GM12873 (cell line): Measurements from ENCODE around the gene PRAF2.

Experiments
- TF ChIP-seq, protein P1 (sequence below): IDR thresholded peaks from 2 replicates; pipeline ENCODE4 v1.5.1; 2012; ENCODE audit warnings: low read depth, mild to moderate bottlenecking, moderate library complexity, low read length, control low read depth; ENCODE audit not compliant: insufficient read depth; ENCODE audit errors: missing control alignments

PRAF2 gene

DNA sequence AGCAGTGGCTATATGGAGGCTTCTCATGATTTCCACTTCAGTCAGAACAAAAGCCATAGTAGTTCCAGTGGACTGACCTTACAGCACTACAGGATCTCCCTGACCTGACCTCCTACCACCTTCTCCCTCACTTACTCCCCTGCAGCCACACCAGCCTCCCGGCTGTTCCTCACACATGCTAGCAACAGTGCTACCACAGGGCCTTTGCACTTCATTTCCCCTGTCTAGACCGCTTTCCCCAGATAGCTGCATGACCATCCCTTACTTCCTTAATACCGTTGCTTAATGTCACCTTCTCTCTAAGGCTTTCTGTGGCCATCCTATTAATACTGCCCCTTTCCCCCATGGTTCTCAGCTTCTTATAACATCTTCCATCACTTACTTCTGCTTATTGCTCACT, 36.6 kb upstream of the PRAF2 start:
- TF ChIP-seq, protein P1, sequence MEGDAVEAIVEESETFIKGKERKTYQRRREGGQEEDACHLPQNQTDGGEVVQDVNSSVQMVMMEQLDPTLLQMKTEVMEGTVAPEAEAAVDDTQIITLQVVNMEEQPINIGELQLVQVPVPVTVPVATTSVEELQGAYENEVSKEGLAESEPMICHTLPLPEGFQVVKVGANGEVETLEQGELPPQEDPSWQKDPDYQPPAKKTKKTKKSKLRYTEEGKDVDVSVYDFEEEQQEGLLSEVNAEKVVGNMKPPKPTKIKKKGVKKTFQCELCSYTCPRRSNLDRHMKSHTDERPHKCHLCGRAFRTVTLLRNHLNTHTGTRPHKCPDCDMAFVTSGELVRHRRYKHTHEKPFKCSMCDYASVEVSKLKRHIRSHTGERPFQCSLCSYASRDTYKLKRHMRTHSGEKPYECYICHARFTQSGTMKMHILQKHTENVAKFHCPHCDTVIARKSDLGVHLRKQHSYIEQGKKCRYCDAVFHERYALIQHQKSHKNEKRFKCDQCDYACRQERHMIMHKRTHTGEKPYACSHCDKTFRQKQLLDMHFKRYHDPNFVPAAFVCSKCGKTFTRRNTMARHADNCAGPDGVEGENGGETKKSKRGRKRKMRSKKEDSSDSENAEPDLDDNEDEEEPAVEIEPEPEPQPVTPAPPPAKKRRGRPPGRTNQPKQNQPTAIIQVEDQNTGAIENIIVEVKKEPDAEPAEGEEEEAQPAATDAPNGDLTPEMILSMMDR, result no peak

DNA sequence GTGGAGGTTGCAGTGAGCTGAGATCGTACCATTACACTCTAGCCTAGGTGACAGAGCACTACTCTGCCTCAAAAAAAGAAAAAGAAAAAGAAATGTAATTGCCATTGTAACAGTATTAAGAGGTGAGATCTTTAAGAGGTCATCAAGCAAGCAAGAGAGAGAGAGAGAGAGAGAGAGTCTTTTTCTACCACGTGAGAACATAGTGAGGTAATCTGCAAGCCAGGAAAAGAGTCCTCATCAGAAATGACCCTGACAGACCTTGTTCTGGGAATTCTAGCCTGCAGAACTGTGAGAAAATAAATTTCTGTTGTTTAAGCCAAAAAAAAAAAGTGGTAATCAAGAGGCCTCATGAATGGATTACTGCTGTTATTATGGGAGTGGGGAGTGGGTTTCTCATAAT, 34.8 kb upstream of the PRAF2 start:
- TF ChIP-seq, protein P1, result no peak

DNA sequence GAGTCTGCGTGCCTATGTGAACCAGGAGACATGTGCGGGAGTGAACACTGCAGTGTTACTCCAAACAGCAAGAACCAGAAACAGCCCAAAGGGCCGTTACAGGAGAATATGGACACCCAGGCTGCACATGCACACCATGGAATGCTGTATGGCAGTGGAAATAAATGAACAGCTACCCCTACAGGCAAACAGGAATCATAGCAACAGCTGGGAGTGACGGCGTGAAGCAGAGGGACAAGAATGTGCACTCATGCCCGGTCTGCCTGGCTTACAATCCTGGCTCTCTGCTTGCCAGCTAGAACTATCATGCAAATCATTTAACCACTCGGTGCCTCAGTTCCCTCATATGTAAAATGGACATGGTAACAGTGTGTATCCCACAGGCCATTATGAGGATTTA, 33.1 kb upstream of the PRAF2 start:
- TF ChIP-seq, protein P1, result peak; percentile 50

DNA sequence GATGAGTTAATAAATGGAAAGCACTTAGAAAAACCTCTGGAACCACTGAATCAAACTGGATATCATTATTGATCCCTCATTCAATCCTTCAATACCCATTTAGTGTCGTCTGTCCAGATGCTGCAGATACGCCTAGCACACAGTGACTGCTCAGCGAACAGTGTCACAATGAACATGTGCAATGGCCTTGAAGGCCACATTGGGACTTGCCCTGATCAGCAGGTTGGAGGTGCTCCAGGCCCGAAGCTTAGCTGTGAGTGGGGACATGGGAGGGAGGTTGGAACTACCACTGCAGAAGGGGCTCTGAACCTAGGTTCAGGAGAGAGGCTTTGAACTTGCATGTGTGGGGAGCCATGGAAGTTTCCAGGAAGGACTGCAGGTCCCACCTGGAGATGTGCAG, 32.5 kb upstream of the PRAF2 start:
- TF ChIP-seq, protein P1, result no peak

- TF ChIP-seq, protein P1, result no peak
Measured at GRCh38 chrX:49103637-49104036, 29.8 kb upstream of the PRAF2 start.

DNA sequence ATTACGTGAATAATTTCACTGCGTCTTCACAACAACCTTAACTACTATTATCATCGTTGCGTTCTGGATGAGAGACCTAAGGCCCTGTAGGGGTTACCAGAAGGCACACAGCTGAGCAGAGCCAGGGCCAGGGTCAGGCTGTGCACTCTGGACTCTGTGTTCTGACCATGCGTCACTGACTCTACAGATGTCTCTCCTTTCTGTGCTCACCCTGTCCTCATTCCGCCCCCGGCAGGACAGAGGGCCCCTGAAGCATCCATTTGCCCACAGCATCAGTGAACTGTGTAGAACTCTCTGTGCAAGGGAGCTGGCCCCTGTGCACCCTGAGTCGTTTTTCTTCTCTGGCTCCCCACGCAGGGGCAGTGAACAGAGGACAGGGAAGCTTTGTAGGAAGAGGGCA, 28.4 kb upstream of the PRAF2 start:
- TF ChIP-seq, protein P1, result no peak

DNA sequence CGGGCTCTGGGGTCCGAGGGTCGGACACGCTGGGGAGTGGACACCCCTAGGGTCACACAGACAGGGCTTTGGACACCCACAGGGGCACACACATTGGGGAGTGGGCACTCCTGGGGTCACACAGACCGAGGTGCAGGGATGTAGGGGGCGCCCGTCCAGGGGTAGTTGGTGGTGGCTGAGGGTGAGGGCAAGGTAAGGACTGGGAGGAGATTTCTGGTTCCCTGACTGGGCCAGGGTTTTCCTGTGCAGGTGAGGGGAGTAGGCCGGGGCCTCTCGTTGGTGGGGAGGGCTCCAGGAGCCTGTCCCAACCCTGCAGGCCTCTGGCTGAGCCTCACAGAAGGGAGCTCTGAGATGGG, 27.8 kb upstream of the PRAF2 start:
- TF ChIP-seq, protein P1, result no peak
